Muscle layer of duodenum (tissue), 2 donors: ENCODE measurements around the gene AMMECR1L.
"Not testable (repeated sequence)": the region's sequence is repeated elsewhere in the genome, so short reads cannot be mapped to it uniquely, and the experiment has no call there.

Source experiments
- H3K27ac ChIP-seq: one replicate; pipeline ENCODE4 v1.7.0; 2013; ENCODE audit warnings: mild to moderate bottlenecking, low read length
- H3K27me3 ChIP-seq: one replicate; pipeline ENCODE4 v1.7.0; 2013; ENCODE audit warnings: low read depth, mild to moderate bottlenecking, control low read depth, low read length
- H3K36me3 ChIP-seq, 2 donors: one replicate each; pipeline ENCODE4 v1.7.0; 2013; ENCODE audit warnings: low read length in 2 of 2, control low read depth in 1 of 2, mild to moderate bottlenecking in 1 of 2; ENCODE audit not compliant: insufficient read depth in 2 of 2, control insufficient read depth in 1 of 2
- H3K4me1 ChIP-seq, 2 donors: one replicate each; pipeline ENCODE4 v1.7.0; 2013; ENCODE audit warnings: low read length in 2 of 2, mild to moderate bottlenecking in 2 of 2, control low read depth in 1 of 2, moderate library complexity in 1 of 2; ENCODE audit not compliant: insufficient read depth in 2 of 2, control insufficient read depth in 1 of 2
- H3K4me3 ChIP-seq, 2 donors: one replicate each; pipeline ENCODE4 v1.7.0; 2013; ENCODE audit warnings: low read length in 2 of 2, low read depth in 1 of 2, mild to moderate bottlenecking in 1 of 2
- H3K9me3 ChIP-seq, 2 donors: one replicate each; pipeline ENCODE4 v1.7.0; 2013; ENCODE audit warnings: low read length in 2 of 2, control low read depth in 1 of 2, mild to moderate bottlenecking in 1 of 2; ENCODE audit not compliant: control insufficient read depth in 1 of 2
- donor health status: healthy.

AMMECR1L gene

DNA sequence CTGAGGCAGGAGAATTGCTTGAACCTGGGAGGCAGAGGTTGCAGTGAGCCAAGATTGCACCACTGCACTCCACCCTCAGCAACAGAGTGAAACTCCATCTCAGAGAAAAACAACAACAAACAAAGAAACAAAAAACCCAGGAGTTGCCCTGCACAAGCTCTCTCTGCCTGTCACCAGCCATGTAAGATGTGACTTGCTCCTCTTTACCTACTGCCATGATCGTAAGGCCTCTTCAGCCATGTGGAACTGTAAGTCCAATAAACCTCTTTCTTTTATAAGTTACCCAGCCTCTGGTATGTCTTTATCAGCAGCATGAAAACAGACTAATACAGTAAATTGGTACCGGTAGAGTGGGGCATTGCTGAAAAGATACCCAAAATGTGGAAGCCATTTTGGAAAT, 59.0 kb downstream of the AMMECR1L start:
- H3K27me3 ChIP-seq, H3K4me1 ChIP-seq, H3K4me3 ChIP-seq, H3K36me3 ChIP-seq, H3K9me3 ChIP-seq, H3K27ac ChIP-seq: not testable (repeated sequence)

DNA sequence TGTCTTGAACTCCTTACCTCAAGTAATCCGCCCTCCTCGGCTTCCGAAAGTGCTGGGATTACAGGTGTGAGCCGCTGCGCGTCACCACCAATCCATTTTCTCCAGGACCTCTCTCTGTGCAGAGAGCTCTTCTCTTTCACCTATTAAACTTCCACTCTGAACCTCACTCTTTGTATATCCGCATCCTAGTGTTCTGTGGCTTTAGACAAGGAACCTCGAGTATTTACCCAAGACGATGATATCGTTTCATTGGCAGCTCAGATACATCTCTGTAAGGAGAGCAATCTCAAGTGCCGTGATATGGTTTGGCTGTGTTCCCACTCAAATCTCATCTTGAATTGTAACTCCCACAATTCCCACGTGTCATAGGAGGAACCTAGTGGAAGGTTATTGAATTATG, 59.7 kb downstream of the AMMECR1L start:
- no peaks in the 10 kb centered on the region for H3K27me3 ChIP-seq
- H3K9me3 ChIP-seq: no peaks in the 10 kb centered on the region
- no peak overlapping the region for H3K4me3 ChIP-seq
- H3K36me3 ChIP-seq: no peaks in the 10 kb centered on the region
- no peak overlapping the region for H3K27ac ChIP-seq
- no peaks in the 10 kb centered on the region for H3K4me1 ChIP-seq

DNA sequence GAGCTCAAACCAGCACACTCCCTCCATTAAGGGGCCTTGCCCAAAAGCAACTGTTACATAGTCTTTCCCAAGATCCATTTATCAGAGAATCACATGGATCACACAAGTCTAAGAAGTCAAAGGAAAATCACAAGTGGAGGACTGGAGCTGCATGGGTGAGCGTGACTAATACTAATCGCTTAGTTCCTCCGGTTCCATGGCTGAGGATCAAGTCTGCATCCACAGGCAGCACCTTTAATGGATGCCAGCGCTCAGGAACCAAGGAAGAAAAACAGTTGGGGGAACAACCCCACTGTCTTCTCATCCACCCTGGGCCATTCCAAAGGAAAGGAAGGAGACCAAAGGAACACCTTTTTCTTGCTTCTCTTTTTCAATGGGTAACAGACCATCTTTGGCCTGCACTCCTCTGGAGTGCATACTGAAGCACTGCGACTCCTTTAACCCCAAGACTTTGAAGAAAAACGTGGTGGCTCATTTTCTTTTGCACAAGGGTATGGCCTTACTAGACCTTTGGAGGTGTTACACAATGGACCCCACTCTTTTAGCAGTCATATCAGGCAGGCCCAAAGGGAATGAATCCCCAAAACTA, 65.6 kb downstream of the AMMECR1L start:
- no peak overlapping the region for H3K4me3 ChIP-seq
- peaks cover 6 to 21% of the 10 kb centered on the region in 2 donors for H3K9me3 ChIP-seq
- H3K4me1 ChIP-seq: no peaks in the 10 kb centered on the region
- H3K27me3 ChIP-seq: no peaks in the 10 kb centered on the region
- H3K36me3 ChIP-seq: no peaks in the 10 kb centered on the region
- no peak overlapping the region for H3K27ac ChIP-seq

DNA sequence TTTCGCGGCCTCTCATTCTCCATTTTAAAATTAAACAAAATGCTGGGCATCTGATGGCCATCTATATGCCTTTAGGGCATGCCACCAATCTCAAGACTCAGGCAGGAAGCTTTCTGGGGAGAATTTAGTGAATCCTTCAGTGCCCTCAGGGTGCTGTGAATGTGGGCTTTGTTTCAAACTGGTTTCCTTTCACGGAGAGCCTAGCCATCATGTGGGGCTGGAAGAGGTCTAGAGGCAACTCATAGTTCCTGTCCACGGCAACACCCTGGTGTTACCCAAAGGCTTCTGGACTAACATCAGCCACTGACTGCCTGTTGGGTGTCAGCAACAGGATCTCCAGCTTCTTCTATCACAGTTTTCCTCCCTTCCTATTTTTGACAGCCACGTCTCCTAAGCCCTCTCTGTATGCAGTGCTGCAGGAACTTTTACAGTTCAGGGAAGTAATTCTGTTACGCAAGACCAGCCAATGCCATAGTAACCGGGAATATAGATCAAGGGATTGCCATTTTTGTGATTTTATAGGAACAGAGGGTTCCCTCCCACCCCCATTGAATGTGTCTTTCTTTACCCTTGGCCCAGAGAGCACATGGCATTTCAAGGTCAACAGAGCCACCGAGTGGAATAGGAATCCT, 66.8 kb downstream of the AMMECR1L start:
- Histone ChIP-seq H3K4me1 (no peaks in the 10 kb centered on the region), H3K27ac (no peak overlapping the region), H3K27me3 (no peaks in the 10 kb centered on the region), H3K4me3 (no peak overlapping the region), H3K36me3 (no peaks in the 10 kb centered on the region), H3K9me3 (peaks cover 6 to 21% of the 10 kb centered on the region in 2 donors)

DNA sequence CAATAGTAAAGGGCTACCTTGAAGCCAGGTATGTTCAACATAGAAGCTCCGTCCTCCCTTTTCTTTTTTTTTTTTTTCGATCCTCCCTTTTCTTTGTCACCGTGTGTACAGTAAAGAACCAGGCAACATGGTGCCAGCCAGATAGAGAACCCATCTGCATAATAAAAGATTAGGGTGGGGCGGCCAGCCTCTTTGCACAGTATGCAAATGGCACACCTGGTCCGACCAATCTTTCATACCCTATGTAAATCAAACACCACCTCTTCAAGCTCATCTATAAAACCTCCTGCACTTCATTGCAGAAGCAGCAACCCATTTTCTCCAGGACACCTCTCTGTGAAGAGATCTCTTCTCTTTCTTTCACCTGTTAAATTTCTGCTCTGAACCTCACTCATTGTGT, 67.5 kb downstream of the AMMECR1L start:
- Histone ChIP-seq H3K27me3 (no peaks in the 10 kb centered on the region), H3K4me3 (no peak overlapping the region), H3K27ac (no peak overlapping the region), H3K36me3 (no peaks in the 10 kb centered on the region), H3K4me1 (no peaks in the 10 kb centered on the region), H3K9me3 (peaks cover 6 to 21% of the 10 kb centered on the region in 2 donors)

GRCh38 chr2:127814677-127815076, 71.1 kb downstream of the AMMECR1L start:
- Histone ChIP-seq H3K4me3 (no peak overlapping the region), H3K27ac (no peak overlapping the region), H3K36me3 (no peaks in the 10 kb centered on the region), H3K27me3 (no peaks in the 10 kb centered on the region), H3K9me3 (peaks cover 0 to 9% of the 10 kb centered on the region in 2 donors), H3K4me1 (peaks cover 0 to 1% of the 10 kb centered on the region in 2 donors)

- not testable (repeated sequence) for H3K9me3 ChIP-seq, H3K27me3 ChIP-seq, H3K27ac ChIP-seq, H3K36me3 ChIP-seq, H3K4me3 ChIP-seq
- peaks cover 0 to 18% of the 10 kb centered on the region in 2 donors for H3K4me1 ChIP-seq
These were observed 73.3 kb downstream of the AMMECR1L start for GRCh38 chr2:127812441-127812840.
